K562 (cell line): Measurements from ENCODE around the gene TMEM120B. TPM values are rescaled to one million over a fixed set of nuclear protein-coding genes. Genes with fewer than 3 reads are reported as not detected.

Source experiments
- ATAC-seq: fragments of 200-7000 bp; cut with Tn5 transposase; 3 replicates; pipeline ENCODE4 v1.9.1; 2020; ENCODE audit warnings: moderate library complexity
- BruUV-seq: library from RNA; stranded (reverse); fragments of 400-500 nt; replicated peaks from 2 replicates; lab custom pipeline; 2021; lab: Mats Ljungman, UMichigan
- CTCF ChIA-PET: fragments of 300-600 bp; formaldehyde crosslinking; extraction: SDS; loops from one replicate; lab custom pipeline; 2021; ENCODE audit warnings: low intra/inter-chr PET ratio; lab: Yijun Ruan, JAX
- POLR2A ChIA-PET: fragments of 300-600, 350-650 bp; sonication (Branson Sonifier 250); formaldehyde crosslinking; extraction: SDS; loops from one replicate; lab custom pipeline; 2021; ENCODE audit warnings: antibody characterized with exemption, inconsistent platforms; lab: Yijun Ruan, JAX
- DNase-seq, 4 experiments: peaks; one replicate each; pipeline versions ENCODE4 v3.0.0 to v3.0.0-alpha.2; 2011 to 2018; ENCODE audit warnings: low spot score in 3 of 4, mixed read lengths in 3 of 4; ENCODE audit errors: extremely low read depth in 1 of 4
- FAIRE-seq: peaks from 2 replicates; lab custom pipeline; 2011; peaks lifted over from hg19 to GRCh38; lab: Jason Lieb, UNC
- H2AFZ ChIP-seq: 2 replicates; pipeline ENCODE4 v1.6.0; 2011; ENCODE audit warnings: low read depth, low read length, control low read depth, inconsistent platforms
- H3K27ac ChIP-seq: fragments of 200-600 bp; 3 replicates; pipeline ENCODE4 v1.8.0; 2011; ENCODE audit warnings: low read depth, mild to moderate bottlenecking, control low read depth, inconsistent platforms, low read length, moderate library complexity, mixed read lengths; ENCODE audit errors: extremely low read depth
- H3K27me3 ChIP-seq, 2 experiments: fragments of 300-600 bp in 1 of 2; 2 replicates in 1 of 2; 3 replicates in 1 of 2; pipeline versions ENCODE4 v1.6.0 to v1.8.0; 2011; ENCODE audit warnings: inconsistent platforms in 2 of 2, low read length in 2 of 2, mild to moderate bottlenecking in 1 of 2, mixed read lengths in 1 of 2, moderate library complexity in 1 of 2; ENCODE audit not compliant: control insufficient read depth in 2 of 2, insufficient read depth in 2 of 2
- H3K36me3 ChIP-seq: fragments of 300-600 bp; 3 replicates; pipeline ENCODE4 v1.8.0; 2011; ENCODE audit warnings: mild to moderate bottlenecking, low read length, inconsistent platforms; ENCODE audit not compliant: control insufficient read depth, insufficient read depth
- H3K4me1 ChIP-seq, 2 experiments: fragments of 200-600 bp in 1 of 2; replicated peaks in 1 of 2; 2 replicates in 1 of 2; 3 replicates in 1 of 2; pipeline versions ENCODE4 v1.5.1 to v1.8.0; 2011; ENCODE audit warnings: inconsistent platforms in 2 of 2, low read length in 2 of 2, mild to moderate bottlenecking in 1 of 2, mixed read lengths in 1 of 2, moderate library complexity in 1 of 2; ENCODE audit not compliant: control insufficient read depth in 2 of 2, insufficient read depth in 2 of 2
- H3K4me2 ChIP-seq: 2 replicates; pipeline ENCODE4 v1.6.1; 2011; ENCODE audit warnings: low read length, control low read depth, inconsistent platforms, mixed read lengths; ENCODE audit not compliant: insufficient read depth
- H3K4me3 ChIP-seq: fragments of 200-600 bp; sonication (generic), shearing (Covaris generic); 2 replicates; pipeline ENCODE4 v1.5.1; 2016; ENCODE audit warnings: control low read depth, inconsistent platforms
- H3K79me2 ChIP-seq: fragments of 200-600 bp; 3 replicates; pipeline ENCODE4 v1.8.0; 2011; ENCODE audit warnings: low read length, inconsistent platforms; ENCODE audit not compliant: control insufficient read depth, insufficient read depth
- H3K9ac ChIP-seq, 2 experiments: 2 replicates each; pipeline versions ENCODE4 v1.6.0 to v1.6.1; 2011; ENCODE audit warnings: low read depth in 2 of 2, low read length in 2 of 2, control low read depth in 1 of 2, inconsistent platforms in 1 of 2, mild to moderate bottlenecking in 1 of 2, mixed read lengths in 1 of 2; ENCODE audit not compliant: insufficient read depth in 1 of 2
- H3K9me1 ChIP-seq: one replicate; pipeline ENCODE4 v1.6.0; 2011; ENCODE audit warnings: inconsistent platforms, mild to moderate bottlenecking, low read length, moderate library complexity; ENCODE audit not compliant: control insufficient read depth, insufficient read depth
- H3K9me3 ChIP-seq: replicated peaks from 2 replicates; pipeline ENCODE4 v1.5.1; 2011; ENCODE audit warnings: low read depth, low read length, inconsistent platforms; ENCODE audit not compliant: control insufficient read depth, insufficient read depth
- H4K20me1 ChIP-seq: replicated peaks from 2 replicates; pipeline ENCODE4 v1.6.1; 2011; ENCODE audit warnings: low read length, inconsistent platforms, mixed read lengths; ENCODE audit not compliant: control insufficient read depth, insufficient read depth
- CAMTA2 ChIP-seq: fragments of 250-450 bp; sonication (Bioruptor Pico); conservative IDR thresholded peaks from 2 replicates; pipeline ENCODE4 v1.5.1; 2022
- CTCFL ChIP-seq: IDR thresholded peaks from 2 replicates; pipeline ENCODE4 v1.6.1; 2011; ENCODE audit warnings: borderline replicate concordance, low read depth, mild to moderate bottlenecking, moderate library complexity, low read length; ENCODE audit not compliant: insufficient read depth, poor library complexity, severe bottlenecking
- ELF1 ChIP-seq: fragments of 200-800 bp; sonication (Bioruptor generic); IDR thresholded peaks from 2 replicates; pipeline ENCODE4 v1.6.1; 2016; ENCODE audit warnings: missing genetic modification characterization, missing compliant biosample characterization
- MBD2 ChIP-seq: sonication (generic); IDR thresholded peaks from 2 replicates; pipeline ENCODE4 v1.6.1; 2016; ENCODE audit warnings: low read depth, borderline replicate concordance
- MTA3 ChIP-seq: fragments of 450-650 bp; formaldehyde crosslinking; IDR thresholded peaks from 2 replicates; pipeline ENCODE4 v1.6.1; 2017; ENCODE audit warnings: mild to moderate bottlenecking, borderline replicate concordance
- NFRKB ChIP-seq: fragments of 450-650 bp; IDR thresholded peaks from 2 replicates; pipeline ENCODE4 v1.6.1; 2016; ENCODE audit warnings: low read depth
- TARDBP ChIP-seq: fragments of 450-650 bp; IDR thresholded peaks from 2 replicates; pipeline ENCODE4 v1.6.1; 2016
- ZBTB40 ChIP-seq, 2 experiments: fragments of 450-650 bp in 1 of 2; sonication (generic) in 1 of 2; formaldehyde crosslinking in 1 of 2; IDR thresholded peaks; 2 replicates each; pipeline versions ENCODE4 v1.7.1 to v1.9.0; 2016 to 2022; ENCODE audit warnings: inconsistent platforms in 1 of 2, mild to moderate bottlenecking in 1 of 2, missing genetic modification reagents in 1 of 2
- ZNF431 ChIP-seq: sonication (generic); formaldehyde crosslinking; IDR thresholded peaks from 2 replicates; pipeline ENCODE4 v1.8.0; 2022; ENCODE audit warnings: mild to moderate bottlenecking, missing genetic modification reagents
- WGBS: fragments of 100-300 bp; shearing (Covaris generic); methylation state at CpG from one replicate; pipeline ENCODE4 v1.1.6; 2016; ENCODE audit warnings: low coverage, mixed read lengths; ENCODE audit not compliant: insufficient coverage; ENCODE audit errors: missing lambda C conversion rate; 5-methylcytosine and 5-hydroxymethylcytosine counted together
- in situ Hi-C: fragments of 300-500 bp; cut with MboI; formaldehyde crosslinking; loops from 4 replicates; pipeline ENCODE4 v1.15.0; 2018; ENCODE audit warnings: inconsistent platforms, mixed read lengths
- intact Hi-C: fragments of 100-400 bp; cut with micrococcal nuclease; formaldehyde crosslinking; loops from 2 replicates; pipeline ENCODE4 v1.14.2; 2022
- polyA plus RNA-seq, 8 experiments: library from polyadenylated mRNA; depleted of rRNA in 4 of 8; stranded (reverse) in 5 of 8; unstranded in 3 of 8; fragments of >200 nt; fragmentation: Nextera tagmentation in 2 of 8; fragmentation: Illumina TruSeq in 1 of 8; extraction: Ambion mirVana in 2 of 8; extraction: Trizol in 1 of 8; gene quantifications; 2 replicates each; pipeline versions ENCODE4 v1.2.1 to v1.2.3, GENCODE V29; 2011 to 2014; ENCODE audit warnings: inconsistent platforms in 1 of 8, missing spikeins in 1 of 8
- total RNA-seq, 7 experiments: library from RNA; depleted of rRNA in 6 of 7; stranded (reverse); fragments of >200 nt in 6 of 7; fragmentation: Illumina TruSeq in 2 of 7; extraction: Trizol in 2 of 7; gene quantifications; 2 replicates each; pipeline versions ENCODE4 v1.2.1 to v1.2.3, GENCODE V29; 2011 to 2021; ENCODE audit warnings: low replicate concordance in 1 of 7

TMEM120B gene
- total and polyA plus RNA-seq, 9 of the 15 experiments (the other 6 are each of a cell fraction or from before 2014, with no cell fraction given) = 1.7 to 18.6 (median 7.4) TPM

- Histone ChIP-seq H3K9me1 (no peaks in the 10 kb centered on the region), H3K4me1 (peaks cover 0 to 2% of the 10 kb centered on the region in 2 experiments; a peak in 1 of 5 replicates), H3K4me3 (no peak overlapping the region), H2AFZ (no peak overlapping the region), H3K27ac (no peak overlapping the region), H4K20me1 (no peaks in the 10 kb centered on the region), H3K79me2 (no peaks in the 10 kb centered on the region; the same call in 2 of the 3 replicates), H3K36me3 (peaks cover 16% of the 10 kb centered on the region; the same call in 2 of the 3 replicates), H3K9ac (no peak overlapping the region; a peak in 1 of 4 replicates), H3K27me3 (no peaks in the 10 kb centered on the region), H3K9me3 (no peaks in the 10 kb centered on the region), H3K4me2 (no peak overlapping the region)
- ChIA-PET CTCF (no interaction called here), POLR2A (interaction anchor here (2.7 kb wide), 1 partner anchor 9 kb away, joined by 12 read pairs; no protein-coding TSS in a partner anchor)
- 91% methylated on average over 6 of the region's 6 CpGs for WGBS
- FAIRE-seq (no peak), DNase-seq (no peak), ATAC-seq (no peak)
- intact Hi-C loops (no loop called here), in situ Hi-C loops (no loop called here)
- BruUV-seq = no TSS peak
- TF ChIP-seq NFRKB (no peak), ZBTB40 (IDR thresholded peaks at IDR 0.05) (no peak), ZBTB40 (CRISPR knock-in tag; IDR thresholded peaks at IDR 0.05) (no peak), CTCFL (no peak), ELF1 (tag) (no peak), TARDBP (no peak), CAMTA2 (no peak), MTA3 (no peak), MBD2 (no peak), ZNF431 (no peak)
Measured at GRCh38 chr12:121729021-121729420, 16.5 kb downstream of the TMEM120B start.
